ENCODE measurements around the gene KIAA1143. TPM values are rescaled to one million over a fixed set of nuclear protein-coding genes. Genes with fewer than 3 reads are reported as not detected.

KIAA1143 gene
- polyA plus RNA-seq, 2 of the 4 experiments (the other 2 are of a cell fraction), result 10.8 to 16.6 TPM

- WGBS (ENCODE audit: missing lambda C conversion rate), result 22% methylated on average over 5 of the region's 5 CpGs
- H3K4me3 ChIP-seq, result peak overlapping the region; percentile 82
- ChIA-PET CTCF (interaction anchor here (0.6 kb wide), 1 partner anchor 151 kb away, joined by 3 read pairs; no protein-coding TSS in a partner anchor), POLR2A (interaction anchor here (1.2 kb wide), 1 partner anchor 121 kb away, joined by 5 read pairs; no protein-coding TSS in a partner anchor)
- FAIRE-seq (no peak), DNase-seq (ENCODE audit: low read depth in 1 of 2, low spot score in 1 of 2) (no peak), ATAC-seq (no peak)
- H3K9me3 ChIP-seq, result peaks cover 37% of the 10 kb centered on the region
- no peaks in the 10 kb centered on the region for H3K4me1 ChIP-seq
- no peak for TF ChIP-seq CBX2 (IDR thresholded peaks at IDR 0.05; ENCODE audit: borderline replicate concordance, low read depth)
- TF ChIP-seq FOSB (CRISPR knock-in tag; IDR thresholded peaks at IDR 0.05), result no peak
- TF ChIP-seq ELK1 (IDR thresholded peaks at IDR 0.05; ENCODE audit: low read depth, low read length), result no peak
- TF ChIP-seq HOXB5 (CRISPR knock-in tag; IDR thresholded peaks at IDR 0.05), result no peak
- TF ChIP-seq, protein P1, sequence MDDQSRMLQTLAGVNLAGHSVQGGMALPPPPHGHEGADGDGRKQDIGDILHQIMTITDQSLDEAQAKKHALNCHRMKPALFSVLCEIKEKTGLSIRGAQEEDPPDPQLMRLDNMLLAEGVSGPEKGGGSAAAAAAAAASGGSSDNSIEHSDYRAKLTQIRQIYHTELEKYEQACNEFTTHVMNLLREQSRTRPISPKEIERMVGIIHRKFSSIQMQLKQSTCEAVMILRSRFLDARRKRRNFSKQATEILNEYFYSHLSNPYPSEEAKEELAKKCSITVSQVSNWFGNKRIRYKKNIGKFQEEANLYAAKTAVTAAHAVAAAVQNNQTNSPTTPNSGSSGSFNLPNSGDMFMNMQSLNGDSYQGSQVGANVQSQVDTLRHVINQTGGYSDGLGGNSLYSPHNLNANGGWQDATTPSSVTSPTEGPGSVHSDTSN (IDR thresholded peaks at IDR 0.05), result no peak
- TF ChIP-seq SREBF2 (IDR thresholded peaks at IDR 0.05), result no peak
- TF ChIP-seq CHD2 (IDR thresholded peaks at IDR 0.05; ENCODE audit: low read length, partially characterized antibody), result no peak
- TF ChIP-seq, protein P2, sequence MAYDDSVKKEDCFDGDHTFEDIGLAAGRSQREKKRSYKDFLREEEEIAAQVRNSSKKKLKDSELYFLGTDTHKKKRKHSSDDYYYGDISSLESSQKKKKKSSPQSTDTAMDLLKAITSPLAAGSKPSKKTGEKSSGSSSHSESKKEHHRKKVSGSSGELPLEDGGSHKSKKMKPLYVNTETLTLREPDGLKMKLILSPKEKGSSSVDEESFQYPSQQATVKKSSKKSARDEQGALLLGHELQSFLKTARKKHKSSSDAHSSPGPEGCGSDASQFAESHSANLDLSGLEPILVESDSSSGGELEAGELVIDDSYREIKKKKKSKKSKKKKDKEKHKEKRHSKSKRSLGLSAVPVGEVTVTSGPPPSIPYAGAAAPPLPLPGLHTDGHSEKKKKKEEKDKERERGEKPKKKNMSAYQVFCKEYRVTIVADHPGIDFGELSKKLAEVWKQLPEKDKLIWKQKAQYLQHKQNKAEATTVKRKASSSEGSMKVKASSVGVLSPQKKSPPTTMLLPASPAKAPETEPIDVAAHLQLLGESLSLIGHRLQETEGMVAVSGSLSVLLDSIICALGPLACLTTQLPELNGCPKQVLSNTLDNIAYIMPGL (CRISPR knock-in tag; IDR thresholded peaks at IDR 0.05; ENCODE audit: borderline replicate concordance), result no peak
- TF ChIP-seq HOXB13 (CRISPR knock-in tag; IDR thresholded peaks at IDR 0.05; ENCODE audit: low read depth), result no peak
- TF ChIP-seq RCOR1 (IDR thresholded peaks at IDR 0.05; ENCODE audit: low read depth, low read length), result no peak
- no peak for TF ChIP-seq FOXS1 (CRISPR knock-in tag; IDR thresholded peaks at IDR 0.05)
- peak overlapping the region; percentile 90 to 95 for H3K27ac ChIP-seq
- peak overlapping the region; percentile 86 for H3K4me2 ChIP-seq
Measured at GRCh38 chr3:44762690-44763089, 1.3 kb upstream of the KIAA1143 start.

DNA sequence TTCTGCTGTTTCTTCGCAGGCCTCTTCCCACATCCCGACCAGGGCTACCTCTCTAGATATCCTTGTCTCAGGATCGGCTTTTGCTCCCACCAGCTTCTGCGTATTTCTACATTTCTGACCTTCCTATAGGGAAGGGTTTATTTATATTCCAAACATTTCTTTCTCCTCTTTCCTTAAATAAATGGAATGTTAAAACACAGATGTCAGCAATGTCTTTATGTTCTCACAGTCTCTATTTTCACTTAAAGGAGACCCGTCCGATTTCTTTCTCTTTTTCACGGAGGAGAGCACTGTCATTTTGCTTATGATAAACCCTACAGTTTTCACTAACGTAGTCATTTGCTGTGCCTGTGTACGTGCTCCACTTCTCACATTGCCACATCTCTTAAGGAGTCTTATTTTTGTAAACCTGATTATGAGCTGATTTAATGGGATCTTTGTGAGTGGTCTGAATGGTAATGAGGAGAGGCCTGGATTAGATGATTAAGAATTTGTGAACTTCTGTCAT, 805 bp upstream of the KIAA1143 start:
- Histone ChIP-seq H3K27ac (peak overlapping the region; percentile 90 to 95), H3K4me2 (peak overlapping the region; percentile 86), H3K4me1 (no peaks in the 10 kb centered on the region), H3K9me3 (peaks cover 42% of the 10 kb centered on the region), H3K4me3 (peak overlapping the region; percentile 82)
- ATAC-seq (peak; percentile 41 to 71; a peak in 5 of 6 replicates), DNase-seq (ENCODE audit: low read depth in 1 of 2, low spot score in 1 of 2) (no peak), FAIRE-seq (no peak)
- ChIA-PET POLR2A (interaction anchor here (1.1 to 1.5 kb wide), 5 partner anchors 50 to 424 kb away, joined by 5 to 8 read pairs (median 5); partner anchors contain the start of genes EXOSC7, TCAIM, ZDHHC3 and ZNF502), CTCF (interaction anchor here (0.6 to 1.3 kb wide), 3 partner anchors 111 to 218 kb away, joined by 3 read pairs; no protein-coding TSS in a partner anchor)
- TF ChIP-seq CHD2 (IDR thresholded peaks at IDR 0.05; ENCODE audit: low read length, partially characterized antibody) (no peak), NR3C1 (IDR thresholded peaks at IDR 0.05) (no peak), HES2 (IDR thresholded peaks at IDR 0.05) (no peak), MAZ (IDR thresholded peaks at IDR 0.05; ENCODE audit: borderline replicate concordance, low read depth, low read length) (no peak), HDAC2 (IDR thresholded peaks at IDR 0.05) (no peak), SREBF2 (IDR thresholded peaks at IDR 0.05) (no peak), TFCP2L1 (CRISPR knock-in tag; IDR thresholded peaks at IDR 0.05) (no peak), CEBPB (IDR thresholded peaks at IDR 0.05) (no peak), TP53 (CRISPR knock-in tag; IDR thresholded peaks at IDR 0.05) (no peak), KDM1A (IDR thresholded peaks at IDR 0.05; ENCODE audit: low read depth) (no peak), RNF2 (IDR thresholded peaks at IDR 0.05; ENCODE audit: borderline replicate concordance, low read depth) (no peak), NFE2L2 (conservative IDR thresholded peaks at IDR 0.05; ENCODE audit: low read length) (no peak)
- 2% methylated on average over 9 of the region's 9 CpGs for WGBS (ENCODE audit: missing lambda C conversion rate)
